ENCODE results near the gene RDH12.
"Not testable (repeated sequence)": the region's sequence is repeated elsewhere in the genome, so short reads cannot be mapped to it uniquely, and the experiment has no call there.

RDH12 gene

GRCh38 chr14:67705211-67705610, 3.5 kb downstream of the RDH12 start:
- no peak for DNase-seq (ENCODE audit: low spot score)

GRCh38 chr14:67709346-67709745, 7.7 kb downstream of the RDH12 start:
- DNase-seq (ENCODE audit: low spot score), result not testable (repeated sequence)

GRCh38 chr14:67709796-67710195, 8.1 kb downstream of the RDH12 start:
- DNase-seq (ENCODE audit: low spot score), result not testable (repeated sequence)

GRCh38 chr14:67710209-67710608, 8.5 kb downstream of the RDH12 start:
- DNase-seq (ENCODE audit: low spot score), result no peak

GRCh38 chr14:67717048-67717447, 15.4 kb downstream of the RDH12 start:
- DNase-seq (ENCODE audit: low spot score), result no peak

- no peak for DNase-seq (ENCODE audit: low spot score)
Observed at GRCh38 chr14:67718265-67718664, 16.6 kb downstream of the RDH12 start.

- DNase-seq (ENCODE audit: low spot score), result not testable (repeated sequence)
Observed at GRCh38 chr14:67719385-67719784, 17.7 kb downstream of the RDH12 start.

GRCh38 chr14:67719866-67720265, 18.2 kb downstream of the RDH12 start:
- no peak for DNase-seq (ENCODE audit: low spot score)

GRCh38 chr14:67721875-67722274, 20.2 kb downstream of the RDH12 start:
- DNase-seq (ENCODE audit: low spot score), result no peak

GRCh38 chr14:67722293-67722692, 20.6 kb downstream of the RDH12 start:
- DNase-seq (ENCODE audit: low spot score), result no peak

- DNase-seq (ENCODE audit: low spot score), result no peak
Observed at GRCh38 chr14:67725171-67725570, 23.5 kb downstream of the RDH12 start.

- no peak for DNase-seq (ENCODE audit: low spot score)
Observed at GRCh38 chr14:67727361-67727760, 25.7 kb downstream of the RDH12 start.

- no peak for DNase-seq (ENCODE audit: low spot score)
Observed at GRCh38 chr14:67728258-67728657, 26.6 kb downstream of the RDH12 start.

GRCh38 chr14:67729072-67729885, 27.6 kb downstream of the RDH12 start:
- DNase-seq (ENCODE audit: low spot score), result no peak

- no peak for DNase-seq (ENCODE audit: low spot score)
Observed at GRCh38 chr14:67733616-67734015, 31.9 kb downstream of the RDH12 start.

- no peak for DNase-seq (ENCODE audit: low spot score)
Observed at GRCh38 chr14:67734675-67735074, 33.0 kb downstream of the RDH12 start.

- DNase-seq (ENCODE audit: low spot score), result no peak
Observed at GRCh38 chr14:67735336-67736147, 33.9 kb downstream of the RDH12 start.

GRCh38 chr14:67736771-67737170, 35.1 kb downstream of the RDH12 start:
- DNase-seq (ENCODE audit: low spot score), result no peak

- DNase-seq (ENCODE audit: low spot score), result no peak
Observed at GRCh38 chr14:67738740-67739504, 37.2 kb downstream of the RDH12 start.

GRCh38 chr14:67744046-67744445, 42.4 kb downstream of the RDH12 start:
- DNase-seq (ENCODE audit: low spot score), result no peak

- no peak for DNase-seq (ENCODE audit: low spot score)
Observed at GRCh38 chr14:67746927-67747326, 45.2 kb downstream of the RDH12 start.

- no peak for DNase-seq (ENCODE audit: low spot score)
Observed at GRCh38 chr14:67748312-67748711, 46.6 kb downstream of the RDH12 start.

Data from hematopoietic multipotent progenitor cell treated with erythropoietin and hydrocortisone succinate and interleukin-3 and kit ligand, for 15 days (in vitro differentiated cells).